Liver (tissue), 3 donors: ENCODE measurements around the gene ELK1.

Source experiments
- CTCF ChIP-seq: fragments of 150-350 bp; IDR thresholded peaks from 2 replicates; pipeline ENCODE4 v1.5.1; 2017; ENCODE audit warnings: improper control_type of control experiment, low read depth, low read length; ENCODE audit not compliant: missing input control
- HNF4A ChIP-seq, 2 donors: conservative IDR thresholded peaks; 2 replicates each; pipeline ENCODE4 v1.6.1; 2016; ENCODE audit warnings: antibody characterized with exemption in 2 of 2, mild to moderate bottlenecking in 2 of 2
- MAX ChIP-seq: IDR thresholded peaks from 2 replicates; pipeline ENCODE4 v1.6.1; 2016; ENCODE audit warnings: antibody characterized with exemption
- RXRA ChIP-seq, 2 donors: IDR thresholded peaks; 2 replicates each; pipeline ENCODE4 v1.6.1; 2017 to 2018; ENCODE audit warnings: antibody characterized with exemption in 2 of 2, mild to moderate bottlenecking in 1 of 2
- YY1 ChIP-seq: IDR thresholded peaks from 2 replicates; pipeline ENCODE4 v1.6.1; 2016; ENCODE audit warnings: antibody characterized with exemption, mild to moderate bottlenecking
- donor health status: healthy.
- donor health status: healthy.

- TF ChIP-seq CTCF (no peak), HNF4A (conservative IDR thresholded peaks at IDR 0.05) (no peak), MAX (no peak), RXRA (IDR thresholded peaks at IDR 0.05) (no peak), YY1 (no peak)
These were observed 31.4 kb downstream of the ELK1 start for GRCh38 chrX:47618923-47619485.
